SH-SY5Y (cell line): ENCODE data around the gene POLR2F.

Experiments used
- GATA2 ChIP-seq: IDR thresholded peaks from 2 replicates; pipeline ENCODE4 v1.6.1; 2011; ENCODE audit warnings: mild to moderate bottlenecking, low read depth, low read length
- GATA3 ChIP-seq: IDR thresholded peaks from 2 replicates; pipeline ENCODE4 v1.6.1; 2011; ENCODE audit warnings: low read depth, mild to moderate bottlenecking, low read length, moderate library complexity

GRCh38 chr22:37973271-37974170, 20.0 kb downstream of the POLR2F start:
- TF ChIP-seq GATA2 (no peak), GATA3 (no peak)
